IPS-20b (cell line): ENCODE data around the gene OPTC.

ENCODE experiments used
- H3K27ac ChIP-seq: one replicate; pipeline ENCODE4 v1.5.1; 2013; ENCODE audit warnings: low read length
- H3K27me3 ChIP-seq: 2 replicates; pipeline ENCODE4 v1.6.1; 2013; ENCODE audit warnings: mild to moderate bottlenecking, low read length, inconsistent platforms; ENCODE audit not compliant: insufficient read depth
- H3K36me3 ChIP-seq: 2 replicates; pipeline ENCODE4 v1.6.1; 2013; ENCODE audit warnings: low read depth, mild to moderate bottlenecking, inconsistent platforms, low read length, moderate library complexity; ENCODE audit not compliant: insufficient read depth
- H3K4me1 ChIP-seq: 2 replicates; pipeline ENCODE4 v1.6.1; 2013; ENCODE audit warnings: mild to moderate bottlenecking, control low read depth, inconsistent platforms, low read length, moderate library complexity; ENCODE audit not compliant: insufficient read depth
- H3K4me3 ChIP-seq: 2 replicates; pipeline ENCODE4 v1.5.1; 2013; ENCODE audit warnings: mild to moderate bottlenecking, low read length, inconsistent platforms
- H3K9ac ChIP-seq: 2 replicates; pipeline ENCODE4 v1.6.1; 2013; ENCODE audit warnings: low read depth, mild to moderate bottlenecking, inconsistent platforms, low read length, moderate library complexity
- H3K9me3 ChIP-seq: 2 replicates; pipeline ENCODE4 v1.6.1; 2013; ENCODE audit warnings: mild to moderate bottlenecking, low read depth, low read length, inconsistent platforms; ENCODE audit not compliant: insufficient read depth

Gene OPTC

GRCh38 chr1:203528063-203528462 is 34.1 kb downstream of the OPTC start:
- Histone ChIP-seq H3K36me3 (no peaks in the 10 kb centered on the region), H3K4me1 (0 out of 2 replicates have a peak, but pooled peaks cover 9% of the 10 kb centered on the region), H3K9ac (no peak overlapping the region), H3K27ac (no peak overlapping the region), H3K9me3 (no peaks in the 10 kb centered on the region), H3K4me3 (no peak overlapping the region), H3K27me3 (no peaks in the 10 kb centered on the region)

- no peaks in the 10 kb centered on the region for H3K27me3 ChIP-seq
- H3K36me3 ChIP-seq: no peaks in the 10 kb centered on the region
- H3K27ac ChIP-seq: no peak overlapping the region
- no peak overlapping the region for H3K4me3 ChIP-seq
- H3K9me3 ChIP-seq: no peaks in the 10 kb centered on the region
- H3K4me1 ChIP-seq: 0 out of 2 replicates have a peak, but pooled peaks cover 6% of the 10 kb centered on the region
- H3K9ac ChIP-seq: no peak overlapping the region
Measured at GRCh38 chr1:203528976-203529835, 35.3 kb downstream of the OPTC start.

GRCh38 chr1:203531063-203531462 is 37.1 kb downstream of the OPTC start:
- Histone ChIP-seq H3K9me3 (no peaks in the 10 kb centered on the region), H3K27me3 (no peaks in the 10 kb centered on the region), H3K27ac (no peak overlapping the region), H3K4me3 (no peak overlapping the region), H3K36me3 (no peaks in the 10 kb centered on the region), H3K4me1 (no peaks in the 10 kb centered on the region), H3K9ac (no peak overlapping the region)

GRCh38 chr1:203534012-203534411 is 40.1 kb downstream of the OPTC start:
- no peak overlapping the region for H3K27ac ChIP-seq
- no peak overlapping the region for H3K9ac ChIP-seq
- no peak overlapping the region for H3K4me3 ChIP-seq
- no peaks in the 10 kb centered on the region for H3K27me3 ChIP-seq
- H3K9me3 ChIP-seq: no peaks in the 10 kb centered on the region
- H3K36me3 ChIP-seq: no peaks in the 10 kb centered on the region
- no peaks in the 10 kb centered on the region for H3K4me1 ChIP-seq

GRCh38 chr1:203534526-203534925 is 40.6 kb downstream of the OPTC start:
- Histone ChIP-seq H3K4me1 (no peaks in the 10 kb centered on the region), H3K36me3 (no peaks in the 10 kb centered on the region), H3K27ac (no peak overlapping the region), H3K27me3 (no peaks in the 10 kb centered on the region), H3K9me3 (no peaks in the 10 kb centered on the region), H3K4me3 (no peak overlapping the region), H3K9ac (no peak overlapping the region)

GRCh38 chr1:203536575-203536974 is 42.6 kb downstream of the OPTC start:
- Histone ChIP-seq H3K4me3 (no peak overlapping the region), H3K27ac (no peak overlapping the region)

GRCh38 chr1:203536980-203537455 is 43.1 kb downstream of the OPTC start:
- Histone ChIP-seq H3K27ac (no peak overlapping the region), H3K9me3 (no peaks in the 10 kb centered on the region), H3K36me3 (no peaks in the 10 kb centered on the region), H3K27me3 (no peaks in the 10 kb centered on the region), H3K4me1 (no peaks in the 10 kb centered on the region), H3K4me3 (no peak overlapping the region), H3K9ac (no peak overlapping the region)

More at GRCh38 chr1:203536575-203536974, 42.6 kb downstream of the OPTC start:
- Histone ChIP-seq H3K27me3 (no peaks in the 10 kb centered on the region), H3K9ac (no peak overlapping the region), H3K36me3 (no peaks in the 10 kb centered on the region), H3K9me3 (no peaks in the 10 kb centered on the region), H3K4me1 (no peaks in the 10 kb centered on the region)

GRCh38 chr1:203537806-203538464 is 44.0 kb downstream of the OPTC start:
- H3K27ac ChIP-seq: no peak overlapping the region

GRCh38 chr1:203538726-203539125 is 44.8 kb downstream of the OPTC start:
- no peak overlapping the region for H3K9ac ChIP-seq
- H3K4me1 ChIP-seq: no peaks in the 10 kb centered on the region
- no peaks in the 10 kb centered on the region for H3K36me3 ChIP-seq
- no peak overlapping the region for H3K27ac ChIP-seq
- H3K4me3 ChIP-seq: no peak overlapping the region
- H3K27me3 ChIP-seq: no peaks in the 10 kb centered on the region
- H3K9me3 ChIP-seq: no peaks in the 10 kb centered on the region

More at GRCh38 chr1:203537806-203538464, 44.0 kb downstream of the OPTC start:
- no peak overlapping the region for H3K4me3 ChIP-seq
- no peak overlapping the region for H3K9ac ChIP-seq
- no peaks in the 10 kb centered on the region for H3K4me1 ChIP-seq
- no peaks in the 10 kb centered on the region for H3K27me3 ChIP-seq
- H3K36me3 ChIP-seq: no peaks in the 10 kb centered on the region
- no peaks in the 10 kb centered on the region for H3K9me3 ChIP-seq

GRCh38 chr1:203539831-203540546 is 46.0 kb downstream of the OPTC start:
- Histone ChIP-seq H3K27me3 (no peaks in the 10 kb centered on the region), H3K4me3 (no peak overlapping the region), H3K27ac (no peak overlapping the region), H3K4me1 (peaks cover 11% of the 10 kb centered on the region; the same call in 1 of the 2 replicates), H3K9me3 (no peaks in the 10 kb centered on the region), H3K36me3 (no peaks in the 10 kb centered on the region), H3K9ac (no peak overlapping the region)

GRCh38 chr1:203544485-203544884 is 50.5 kb downstream of the OPTC start:
- Histone ChIP-seq H3K27ac (no peak overlapping the region), H3K36me3 (no peaks in the 10 kb centered on the region), H3K4me1 (peaks cover 36% of the 10 kb centered on the region), H3K9ac (no peak overlapping the region), H3K4me3 (0 out of 2 replicates have a peak overlapping the region, but pooled peaks have one; percentile 16), H3K9me3 (no peaks in the 10 kb centered on the region), H3K27me3 (no peaks in the 10 kb centered on the region)
